ENCODE results near the gene CHD1.

CHD1 gene

GRCh38 chr5:98905857-98906688, 22.7 kb downstream of the CHD1 start:
- Histone ChIP-seq H3K9me3 (ENCODE audit: insufficient read depth, low read length) (no peaks in the 10 kb centered on the region), H3F3A (ENCODE audit: insufficient read depth) (peaks cover 37% of the 10 kb centered on the region; the same call in 1 of the 2 replicates), H3K4me2 (ENCODE audit: low read depth, low read length, poor library complexity, severe bottlenecking) (no peak overlapping the region), H3K27me3 (ENCODE audit: low read length) (no peaks in the 10 kb centered on the region), H3K9ac (ENCODE audit: low read length) (no peak overlapping the region), H3K27ac (ENCODE audit: low read depth, low read length) (no peak overlapping the region), H4K20me1 (ENCODE audit: low read depth, low read length) (peaks cover 32% of the 10 kb centered on the region), H3K4me3 (ENCODE audit: insufficient read depth, low read length, poor library complexity, severe bottlenecking) (no peak overlapping the region), H3K9me2 (replicated peaks; ENCODE audit: insufficient read depth, low read length) (no peaks in the 10 kb centered on the region), H3K36me3 (ENCODE audit: low read length) (peaks cover 43% of the 10 kb centered on the region), H3K79me2 (ENCODE audit: insufficient read depth, low read length) (peaks cover 54% of the 10 kb centered on the region), H2AFZ (ENCODE audit: low read depth, low read length, severe bottlenecking) (no peak overlapping the region)
- peak; percentile 50 for TF ChIP-seq CTCF (IDR thresholded peaks at IDR 0.05; ENCODE audit: insufficient read depth, low read length, poor library complexity, severe bottlenecking)
- TF ChIP-seq EZH2phosphoT487 (conservative IDR thresholded peaks at IDR 0.05; ENCODE audit: low read length), result no peak

GRCh38 chr5:98904780-98905179, 24.0 kb downstream of the CHD1 start:
- H2AFZ ChIP-seq (ENCODE audit: low read depth, low read length, severe bottlenecking), result no peak overlapping the region
- no peak overlapping the region for H3K4me2 ChIP-seq (ENCODE audit: low read depth, low read length, poor library complexity, severe bottlenecking)
- H4K20me1 ChIP-seq (ENCODE audit: low read depth, low read length), result peaks cover 26% of the 10 kb centered on the region
- TF ChIP-seq EZH2phosphoT487 (conservative IDR thresholded peaks at IDR 0.05; ENCODE audit: low read length), result no peak
- no peak for TF ChIP-seq CTCF (IDR thresholded peaks at IDR 0.05; ENCODE audit: insufficient read depth, low read length, poor library complexity, severe bottlenecking)
- H3K27ac ChIP-seq (ENCODE audit: low read depth, low read length), result no peak overlapping the region
- no peaks in the 10 kb centered on the region for H3K9me3 ChIP-seq (ENCODE audit: insufficient read depth, low read length)
- no peaks in the 10 kb centered on the region for H3K9me2 ChIP-seq (replicated peaks; ENCODE audit: insufficient read depth, low read length)
- no peaks in the 10 kb centered on the region for H3K27me3 ChIP-seq (ENCODE audit: low read length)
- H3K9ac ChIP-seq (ENCODE audit: low read length), result no peak overlapping the region
- peaks cover 38% of the 10 kb centered on the region; the same call in 1 of the 2 replicates for H3F3A ChIP-seq (ENCODE audit: insufficient read depth)
- H3K79me2 ChIP-seq (ENCODE audit: insufficient read depth, low read length), result peaks cover 43% of the 10 kb centered on the region
- H3K4me3 ChIP-seq (ENCODE audit: insufficient read depth, low read length, poor library complexity, severe bottlenecking), result no peak overlapping the region
- H3K36me3 ChIP-seq (ENCODE audit: low read length), result peaks cover 49% of the 10 kb centered on the region

GRCh38 chr5:98902733-98903132, 26.1 kb downstream of the CHD1 start:
- Histone ChIP-seq H4K20me1 (ENCODE audit: low read depth, low read length) (peaks cover 15% of the 10 kb centered on the region), H3K9ac (ENCODE audit: low read length) (no peak overlapping the region), H3K9me2 (replicated peaks; ENCODE audit: insufficient read depth, low read length) (no peaks in the 10 kb centered on the region), H3K4me2 (ENCODE audit: low read depth, low read length, poor library complexity, severe bottlenecking) (no peak overlapping the region), H2AFZ (ENCODE audit: low read depth, low read length, severe bottlenecking) (no peak overlapping the region), H3F3A (ENCODE audit: insufficient read depth) (peaks cover 31% of the 10 kb centered on the region), H3K79me2 (ENCODE audit: insufficient read depth, low read length) (peaks cover 27% of the 10 kb centered on the region), H3K36me3 (ENCODE audit: low read length) (peaks cover 66% of the 10 kb centered on the region), H3K9me3 (ENCODE audit: insufficient read depth, low read length) (no peaks in the 10 kb centered on the region), H3K27me3 (ENCODE audit: low read length) (no peaks in the 10 kb centered on the region), H3K4me3 (ENCODE audit: insufficient read depth, low read length, poor library complexity, severe bottlenecking) (no peak overlapping the region), H3K27ac (ENCODE audit: low read depth, low read length) (no peak overlapping the region)
- TF ChIP-seq EZH2phosphoT487 (conservative IDR thresholded peaks at IDR 0.05; ENCODE audit: low read length) (no peak), CTCF (IDR thresholded peaks at IDR 0.05; ENCODE audit: insufficient read depth, low read length, poor library complexity, severe bottlenecking) (no peak)

All from SU-DHL-6 (cell line).